HG03432 (cell line): ENCODE results near the gene BHLHA15.

Source experiments
- ATAC-seq: cut with Tn5 transposase; IDR thresholded peaks from one replicate; pipeline ENCODE4 v1.9.1; 2021; ENCODE audit warnings: mild to moderate bottlenecking, moderate library complexity; ENCODE audit not compliant: unreplicated experiment

BHLHA15 gene

DNA sequence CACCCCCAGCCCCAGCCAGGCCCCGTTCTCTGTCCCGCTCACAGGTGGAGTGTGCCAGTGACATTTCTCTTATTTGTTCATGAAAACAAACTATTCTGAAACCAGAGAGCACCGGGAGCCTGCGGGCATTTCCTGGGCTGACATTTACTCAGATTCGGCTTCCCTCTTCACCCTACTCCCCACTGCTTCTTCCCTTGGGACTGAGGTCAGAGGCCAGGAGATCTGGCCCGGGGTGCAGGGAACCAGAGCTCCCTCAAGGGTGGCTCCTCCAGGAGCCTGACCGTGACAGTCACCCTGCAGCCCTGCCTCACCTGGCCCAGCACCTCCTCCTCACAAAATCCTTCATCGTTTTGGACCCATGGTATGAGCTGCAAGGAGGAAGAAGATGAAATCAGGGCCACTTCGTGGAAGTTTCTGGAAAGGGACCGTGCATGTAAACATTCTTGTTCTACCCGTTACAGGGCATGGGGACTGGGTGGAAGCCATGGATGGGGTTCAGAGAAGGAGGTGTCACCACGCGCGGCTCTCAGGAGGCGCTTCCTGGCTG lies 12.2 kb downstream of the BHLHA15 start:
- ATAC-seq: no peak

DNA sequence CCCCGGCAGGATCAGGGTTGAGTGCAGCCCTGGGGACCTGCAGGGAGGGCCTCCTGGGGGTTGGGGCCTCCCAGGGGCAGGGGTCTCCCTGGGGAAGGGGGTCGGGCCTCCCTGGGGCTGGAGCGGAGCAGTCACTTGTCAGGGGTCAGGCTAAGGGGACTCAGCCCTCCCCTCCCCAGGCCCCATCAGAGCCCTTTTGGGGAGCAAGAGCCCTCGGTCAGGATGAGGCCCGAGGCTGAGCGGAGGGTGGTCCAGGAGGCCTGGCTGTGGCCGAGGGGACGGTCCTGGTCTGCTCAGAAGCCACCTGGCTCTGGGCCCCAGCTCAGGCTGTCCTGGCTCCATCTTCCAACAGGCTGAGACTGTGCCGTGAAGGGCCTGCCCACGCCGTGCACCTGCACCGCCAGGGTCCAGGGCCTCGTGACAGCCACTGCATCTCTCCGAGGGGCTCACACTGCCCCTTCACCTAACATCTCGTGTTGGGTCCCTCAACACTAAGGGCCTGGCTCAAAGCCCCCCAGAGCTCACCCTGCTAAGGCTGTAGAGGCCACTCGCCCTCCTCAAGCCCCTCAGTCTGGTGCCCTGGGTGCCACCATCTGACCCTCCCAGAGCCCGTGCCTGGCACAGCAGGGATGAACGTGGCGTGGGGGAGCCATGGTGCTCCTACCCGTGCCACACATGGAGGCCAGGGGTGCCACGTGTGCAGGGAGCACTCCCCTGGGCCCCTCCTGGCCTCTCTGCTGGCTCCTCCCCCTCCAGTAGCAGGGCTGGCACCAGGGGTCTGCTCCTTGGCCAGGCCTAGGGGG lies 12.9 kb downstream of the BHLHA15 start:
- no peak for ATAC-seq

DNA sequence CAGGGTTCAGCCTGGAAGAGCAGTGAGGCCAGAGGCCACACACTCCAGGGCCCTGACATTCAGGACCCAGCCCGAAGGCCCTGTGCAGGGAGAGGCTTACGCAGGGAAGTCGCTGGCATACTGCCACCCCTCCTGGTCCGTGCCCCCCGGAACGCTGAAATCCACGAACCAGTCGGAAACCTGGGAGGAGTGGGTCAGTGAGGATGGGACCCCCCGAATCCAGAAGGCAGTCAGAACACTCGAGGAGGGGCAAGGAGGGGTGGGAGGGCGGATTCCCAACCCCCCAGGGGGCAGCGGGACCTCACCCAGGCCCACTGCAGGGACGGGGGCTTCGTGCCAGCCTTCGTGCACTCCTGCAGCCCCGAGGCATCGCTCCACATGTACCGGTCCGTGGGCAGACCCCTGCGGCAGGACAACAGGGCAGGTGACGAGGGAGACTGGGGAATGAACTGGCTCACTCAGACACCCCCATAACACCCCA lies 13.5 kb downstream of the BHLHA15 start:
- no peak for ATAC-seq

DNA sequence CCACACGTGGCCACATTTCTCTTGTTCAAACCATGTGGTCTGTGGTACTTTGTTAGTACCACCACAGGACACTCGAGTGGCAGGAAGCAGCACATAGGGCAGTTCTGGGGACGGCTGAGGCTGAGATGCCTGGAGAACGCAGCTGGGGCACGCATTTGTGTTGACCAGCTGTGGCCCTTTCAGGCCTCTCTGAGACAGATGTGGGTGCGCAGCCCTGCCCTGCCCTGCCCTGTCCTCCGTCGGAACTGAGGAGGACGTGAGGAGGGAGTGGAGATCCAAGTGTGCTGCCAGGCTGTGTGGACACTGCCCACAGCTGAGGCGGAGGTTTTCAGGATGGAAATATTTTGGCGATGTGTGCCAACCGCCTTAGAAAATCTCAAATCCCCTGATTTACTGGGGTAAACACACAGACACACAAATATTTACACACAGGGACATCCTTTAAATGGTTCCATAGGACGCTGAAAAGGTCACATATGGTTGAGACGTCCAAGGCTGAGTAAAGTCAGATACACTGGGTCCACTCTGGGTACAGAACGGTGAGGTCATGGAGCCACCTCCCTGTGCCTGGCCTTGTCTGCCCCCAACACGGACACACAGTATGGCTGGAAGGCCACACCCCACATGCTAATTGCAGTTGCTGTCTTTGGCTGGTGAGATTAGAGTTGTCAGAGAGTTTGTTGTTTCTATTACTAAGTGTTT lies 14.8 kb downstream of the BHLHA15 start:
- ATAC-seq: no peak

DNA sequence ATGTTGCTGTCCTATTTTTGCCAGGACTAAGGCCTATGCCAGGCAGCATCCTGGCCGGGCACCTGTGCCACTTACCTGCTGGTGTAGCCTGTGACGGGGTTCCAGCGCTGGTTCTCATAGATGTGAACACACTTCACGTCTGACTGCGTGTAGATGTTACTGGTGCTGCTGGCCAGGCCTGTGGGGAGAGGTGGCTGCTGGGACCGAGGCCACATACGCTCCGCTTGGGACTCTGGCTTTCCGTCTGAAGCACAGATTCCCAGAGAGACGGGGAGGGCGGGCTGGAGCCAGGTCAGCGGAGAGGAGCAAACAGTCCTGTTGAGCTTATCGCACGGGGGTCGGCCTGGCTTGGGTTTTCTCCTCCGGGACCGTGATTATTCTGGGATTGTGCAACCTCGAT lies 16.7 kb downstream of the BHLHA15 start:
- ATAC-seq: no peak

DNA sequence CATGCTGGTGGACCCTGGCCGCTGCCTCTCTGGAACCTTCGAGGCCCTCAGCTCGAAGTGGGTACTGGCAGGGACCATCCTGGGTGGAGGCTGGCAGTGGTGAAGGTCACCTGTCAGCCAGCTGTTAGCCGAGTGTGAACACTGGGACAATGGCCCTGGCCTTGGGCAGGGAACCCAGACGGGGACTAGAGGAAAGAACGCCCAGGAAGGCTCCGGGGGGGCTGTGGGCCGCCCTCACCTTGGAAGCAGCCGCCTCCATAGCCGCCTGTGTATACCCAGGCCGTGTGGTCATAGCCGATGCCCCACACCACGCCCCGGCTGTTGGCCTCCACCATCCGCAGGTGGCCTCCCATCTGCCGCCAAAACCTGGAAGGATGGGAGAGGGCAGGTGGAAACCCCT lies 17.6 kb downstream of the BHLHA15 start:
- ATAC-seq: no peak

GRCh38 chr7:98229441-98229840 lies 18.2 kb downstream of the BHLHA15 start:
- ATAC-seq: no peak

DNA sequence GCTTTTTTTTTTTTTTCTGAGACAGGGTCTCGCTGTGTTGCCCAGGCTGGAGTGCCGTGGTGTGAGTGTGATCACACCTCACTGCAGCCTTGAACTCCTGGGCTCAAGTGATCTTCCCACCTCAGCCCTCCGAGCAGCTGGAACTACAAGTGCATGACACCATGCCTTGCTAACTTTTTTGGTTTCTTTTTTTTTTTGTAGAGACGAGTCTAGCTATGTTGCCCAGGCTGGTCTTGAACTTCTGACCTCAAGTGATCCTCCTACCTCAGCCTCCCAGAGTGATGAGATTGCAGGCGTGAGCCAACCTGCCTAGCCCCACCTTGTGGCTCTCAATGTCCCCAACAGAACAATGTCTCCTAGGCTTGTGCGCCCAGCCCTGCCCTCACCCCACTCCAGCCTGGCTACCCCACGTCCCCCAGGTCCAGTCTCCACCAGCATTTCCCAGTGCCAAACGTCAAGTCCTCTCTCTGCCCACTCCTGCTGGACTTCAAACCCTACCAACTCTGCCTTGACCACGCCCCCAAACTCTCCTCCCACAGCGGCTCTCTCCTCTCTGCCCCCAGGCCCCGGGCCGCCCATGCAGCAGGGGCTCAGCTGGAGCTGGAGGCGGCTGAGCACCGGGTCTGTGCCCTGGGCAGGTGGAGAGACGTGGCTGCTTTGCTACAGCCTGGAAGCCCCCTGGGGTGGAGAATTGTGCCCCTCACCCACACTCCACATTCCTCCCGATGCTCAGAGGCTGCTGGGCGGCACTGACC lies 18.9 kb downstream of the BHLHA15 start:
- ATAC-seq: no peak

- no peak for ATAC-seq
Observed at GRCh38 chr7:98230746-98231471, 19.7 kb downstream of the BHLHA15 start.

GRCh38 chr7:98231493-98232262 lies 20.4 kb downstream of the BHLHA15 start:
- no peak for ATAC-seq

- no peak for ATAC-seq
Observed at GRCh38 chr7:98232263-98232585, 21.0 kb downstream of the BHLHA15 start.

- no peak for ATAC-seq
Observed at GRCh38 chr7:98232799-98233198, 21.6 kb downstream of the BHLHA15 start.

GRCh38 chr7:98233219-98234070 lies 22.2 kb downstream of the BHLHA15 start:
- no peak for ATAC-seq

DNA sequence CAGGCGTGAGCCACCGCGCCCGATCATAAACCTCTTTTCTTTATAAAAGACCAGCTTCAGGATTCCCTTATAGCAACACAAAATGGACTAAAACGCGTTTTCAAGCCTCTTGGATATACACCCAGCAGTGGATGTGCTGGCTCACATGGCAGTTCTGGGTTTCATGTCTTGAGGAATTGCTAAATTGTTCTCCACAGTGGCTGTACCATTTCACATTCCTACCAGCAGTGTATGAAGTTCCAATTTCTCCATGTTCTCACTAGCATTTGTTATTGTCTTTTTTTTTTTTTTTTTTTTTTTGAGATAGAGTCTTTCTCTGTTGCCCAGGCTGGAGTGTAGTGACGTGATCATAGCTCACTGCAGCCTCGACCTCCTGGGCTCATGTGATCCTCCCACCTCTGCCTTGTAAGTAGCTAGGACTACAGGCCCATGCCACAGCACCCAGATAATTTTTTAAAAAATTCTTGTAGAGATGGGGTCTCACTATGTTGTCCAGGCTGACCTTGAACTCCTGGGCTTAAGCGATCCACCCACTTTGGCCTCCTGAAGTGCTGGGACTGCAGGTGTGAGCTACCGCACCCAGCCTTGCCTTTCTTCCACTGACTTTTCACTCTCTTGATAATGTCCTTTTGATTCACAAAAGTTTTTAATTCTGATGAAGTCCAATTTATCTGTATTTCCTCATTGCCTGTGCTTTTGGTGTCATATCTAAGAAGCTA lies 23.3 kb downstream of the BHLHA15 start:
- no peak for ATAC-seq

DNA sequence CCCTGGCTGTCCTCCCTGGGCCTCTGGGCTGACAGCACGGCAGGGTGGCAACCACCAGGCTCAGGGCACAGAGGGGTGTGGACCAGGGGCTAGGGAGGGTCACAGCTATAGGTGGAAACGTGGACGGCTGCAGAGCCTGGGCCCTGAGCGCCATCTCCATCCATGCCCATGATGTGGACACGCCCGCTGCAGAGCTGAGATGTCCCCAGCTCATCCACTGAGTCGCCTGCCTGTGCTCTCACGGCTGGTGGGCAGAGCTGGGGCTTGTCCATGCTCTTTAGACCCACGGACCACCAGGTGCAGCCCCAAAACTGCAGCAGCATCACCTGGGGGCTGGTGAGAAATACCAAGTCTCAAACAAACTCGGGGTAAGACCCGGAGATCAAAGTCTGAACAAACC lies 24.7 kb downstream of the BHLHA15 start:
- ATAC-seq: no peak

GRCh38 chr7:98236355-98237185 lies 25.3 kb downstream of the BHLHA15 start:
- no peak for ATAC-seq

GRCh38 chr7:98238076-98238475 lies 26.8 kb downstream of the BHLHA15 start:
- no peak for ATAC-seq

DNA sequence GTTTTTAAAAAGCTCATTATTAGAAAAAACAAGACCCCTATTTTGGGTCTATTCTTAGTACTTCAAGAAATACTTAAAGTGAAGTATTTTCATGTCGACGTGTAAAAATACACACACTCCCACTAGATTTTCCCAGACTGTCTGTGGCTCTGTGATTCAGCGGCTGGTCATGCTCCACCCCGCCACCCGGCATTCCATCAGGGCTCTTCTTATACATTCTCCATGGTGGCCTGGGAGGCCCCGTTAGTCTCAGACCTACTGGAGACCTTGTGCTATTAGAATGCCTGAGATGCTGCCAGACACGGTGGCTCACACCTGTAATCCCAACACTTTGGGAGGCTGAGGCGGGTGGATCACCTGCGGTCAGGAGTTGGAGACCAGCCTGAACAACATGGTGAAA lies 27.7 kb downstream of the BHLHA15 start:
- no peak for ATAC-seq
